H9 (cell line): Measurements from ENCODE around the gene SELPLG. TPM values are rescaled to one million over a fixed set of nuclear protein-coding genes. Genes with fewer than 3 reads are reported as not detected.

Experiments used
- DNase-seq: peaks from one replicate; pipeline ENCODE4 v3.0.0-alpha.2; 2017
- H2AFZ ChIP-seq: one replicate; pipeline ENCODE4 v1.6.1; 2013; ENCODE audit warnings: mild to moderate bottlenecking, low read length, control low read depth, moderate library complexity
- H2AK5ac ChIP-seq: 2 replicates; pipeline ENCODE4 v1.6.1; 2013; ENCODE audit warnings: low read length, control low read depth, mixed read lengths; ENCODE audit not compliant: insufficient read length
- H2BK120ac ChIP-seq: one replicate; pipeline ENCODE4 v1.6.1; 2013; ENCODE audit warnings: low read depth, mild to moderate bottlenecking, low read length, control low read depth, inconsistent platforms; ENCODE audit not compliant: poor library complexity, severe bottlenecking
- H2BK12ac ChIP-seq: 2 replicates; pipeline ENCODE4 v1.6.1; 2013; ENCODE audit warnings: low read length, control low read depth, mixed read lengths, low read depth; ENCODE audit not compliant: insufficient read length
- H2BK15ac ChIP-seq: 2 replicates; pipeline ENCODE4 v1.6.1; 2013; ENCODE audit warnings: low read depth, low read length, control low read depth
- H2BK20ac ChIP-seq: one replicate; pipeline ENCODE4 v1.6.1; 2013; ENCODE audit warnings: low read depth, mild to moderate bottlenecking, low read length, control low read depth, inconsistent platforms; ENCODE audit not compliant: poor library complexity, severe bottlenecking
- H2BK5ac ChIP-seq: 2 replicates; pipeline ENCODE4 v1.6.1; 2013; ENCODE audit warnings: low read length, control low read depth, mixed read lengths; ENCODE audit not compliant: insufficient read length
- H3K14ac ChIP-seq: 2 replicates; pipeline ENCODE4 v1.6.1; 2013; ENCODE audit warnings: low read length, control low read depth; ENCODE audit not compliant: insufficient read depth
- H3K18ac ChIP-seq: 2 replicates; pipeline ENCODE4 v1.6.1; 2013; ENCODE audit warnings: low read depth, mild to moderate bottlenecking, mixed read lengths, low read length, control low read depth; ENCODE audit not compliant: insufficient read length
- H3K23ac ChIP-seq: 2 replicates; pipeline ENCODE4 v1.6.1; 2013; ENCODE audit warnings: low read length, control low read depth, mixed read lengths, low read depth; ENCODE audit not compliant: insufficient read length
- H3K23me2 ChIP-seq: 2 replicates; pipeline ENCODE4 v1.6.1; 2013; ENCODE audit warnings: low read depth, mild to moderate bottlenecking, mixed read lengths, low read length, control low read depth; ENCODE audit not compliant: insufficient read length, poor library complexity, severe bottlenecking
- H3K27ac ChIP-seq: 2 replicates; pipeline ENCODE4 v1.5.1; 2013; ENCODE audit warnings: low read length, control low read depth, mixed read lengths, low read depth; ENCODE audit not compliant: insufficient read length
- H3K27me3 ChIP-seq: 2 replicates; pipeline ENCODE4 v1.6.1; 2013; ENCODE audit warnings: low read length, control low read depth, inconsistent platforms; ENCODE audit not compliant: insufficient read depth
- H3K4ac ChIP-seq: 2 replicates; pipeline ENCODE4 v1.6.1; 2013; ENCODE audit warnings: low read depth, mild to moderate bottlenecking, control low read depth, inconsistent platforms, low read length, moderate library complexity
- H3K4me1 ChIP-seq: 2 replicates; pipeline ENCODE4 v1.6.1; 2013; ENCODE audit warnings: low read length, control low read depth, inconsistent platforms; ENCODE audit not compliant: insufficient read depth
- H3K4me2 ChIP-seq: 2 replicates; pipeline ENCODE4 v1.6.1; 2013; ENCODE audit warnings: low read length, control low read depth, mixed read lengths; ENCODE audit not compliant: insufficient read length, insufficient read depth
- H3K56ac ChIP-seq: 2 replicates; pipeline ENCODE4 v1.6.1; 2013; ENCODE audit warnings: low read depth, mild to moderate bottlenecking, mixed read lengths, low read length, control low read depth; ENCODE audit not compliant: insufficient read length
- H3K79me1 ChIP-seq: 2 replicates; pipeline ENCODE4 v1.6.1; 2013; ENCODE audit warnings: low read depth, mild to moderate bottlenecking, moderate library complexity, low read length, control low read depth, inconsistent platforms; ENCODE audit not compliant: insufficient read depth, poor library complexity, severe bottlenecking
- H3K79me2 ChIP-seq: 2 replicates; pipeline ENCODE4 v1.6.1; 2013; ENCODE audit warnings: low read length, control low read depth, inconsistent platforms; ENCODE audit not compliant: insufficient read depth
- H3K9ac ChIP-seq: 2 replicates; pipeline ENCODE4 v1.6.1; 2013; ENCODE audit warnings: low read length, control low read depth, mixed read lengths; ENCODE audit not compliant: insufficient read length; ENCODE audit errors: extremely low read depth
- H3K9me3 ChIP-seq: one replicate; pipeline ENCODE4 v1.6.1; 2013; ENCODE audit warnings: low read depth, low read length, inconsistent platforms; ENCODE audit not compliant: control insufficient read depth
- H3T11ph ChIP-seq: one replicate; pipeline ENCODE4 v1.6.1; 2013; ENCODE audit warnings: mild to moderate bottlenecking, low read length, control low read depth, inconsistent platforms
- H4K20me1 ChIP-seq: one replicate; pipeline ENCODE4 v1.6.1; 2013; ENCODE audit not compliant: control insufficient read depth, insufficient read length, insufficient read depth
- H4K5ac ChIP-seq: 2 replicates; pipeline ENCODE4 v1.6.1; 2013; ENCODE audit warnings: low read depth, mild to moderate bottlenecking, mixed read lengths, low read length, control low read depth; ENCODE audit not compliant: insufficient read length
- H4K8ac ChIP-seq: replicated peaks from 2 replicates; pipeline ENCODE4 v1.6.1; 2013; ENCODE audit warnings: low read length, control low read depth, mixed read lengths, low read depth; ENCODE audit not compliant: insufficient read length
- H4K91ac ChIP-seq: 2 replicates; pipeline ENCODE4 v1.6.1; 2013; ENCODE audit warnings: low read depth, mild to moderate bottlenecking, moderate library complexity, mixed read lengths, low read length, control low read depth; ENCODE audit not compliant: insufficient read length
- H3K27ac Mint-ChIP-seq, 3 experiments: 2 replicates in 2 of 3; 3 replicates in 1 of 3; pipeline ENCODE4 v1.8.0; 2020 to 2021; ENCODE audit warnings: mixed read lengths in 3 of 3, mild to moderate bottlenecking in 1 of 3, moderate library complexity in 1 of 3
- H3K27me3 Mint-ChIP-seq: 2 replicates; pipeline ENCODE4 v1.8.0; 2021; ENCODE audit warnings: low read depth, mild to moderate bottlenecking, moderate library complexity, mixed read lengths
- H3K36me3 Mint-ChIP-seq, 3 experiments: 2 replicates in 2 of 3; 3 replicates in 1 of 3; pipeline ENCODE4 v1.8.0; 2020 to 2021; ENCODE audit warnings: low read depth in 3 of 3, mixed read lengths in 3 of 3; ENCODE audit not compliant: insufficient read depth in 1 of 3
- H3K4me1 Mint-ChIP-seq, 2 experiments: 2 replicates each; pipeline ENCODE4 v1.8.0; 2020; ENCODE audit warnings: mixed read lengths in 2 of 2
- H3K4me3 Mint-ChIP-seq, 2 experiments: 2 replicates in 1 of 2; 3 replicates in 1 of 2; pipeline ENCODE4 v1.8.0; 2020 to 2021; ENCODE audit warnings: mild to moderate bottlenecking in 2 of 2, mixed read lengths in 2 of 2, moderate library complexity in 1 of 2
- H3K9me3 Mint-ChIP-seq, 2 experiments: 2 replicates in 1 of 2; 3 replicates in 1 of 2; pipeline ENCODE4 v1.8.0; 2020; ENCODE audit warnings: mild to moderate bottlenecking in 2 of 2, mixed read lengths in 2 of 2, moderate library complexity in 1 of 2
- WGBS: extraction: QIAGEN DNeasy Blood & Tissue Kit; methylation state at CpG from one replicate; pipeline ENCODE4 v1.1.7; 2013; ENCODE audit warnings: missing lambda C conversion rate, low lambda C conversion rate, mixed read lengths; ENCODE audit not compliant: insufficient read length; ENCODE audit errors: extremely low coverage; 5-methylcytosine and 5-hydroxymethylcytosine counted together
- total RNA-seq: library from RNA; stranded (reverse); gene quantifications from 2 replicates; pipeline ENCODE4 v1.2.1, GENCODE V29; 2021
- TF ChIP-seq, protein P1 (sequence below): fragments of 200-600 bp; sonication (generic); conservative IDR thresholded peaks from 3 replicates; pipeline ENCODE4 v1.8.0; 2021; ENCODE audit warnings: antibody characterized with exemption, mild to moderate bottlenecking

Gene SELPLG
- total RNA-seq, 1 experiment from 2014 or later, result 0.15 TPM

DNA sequence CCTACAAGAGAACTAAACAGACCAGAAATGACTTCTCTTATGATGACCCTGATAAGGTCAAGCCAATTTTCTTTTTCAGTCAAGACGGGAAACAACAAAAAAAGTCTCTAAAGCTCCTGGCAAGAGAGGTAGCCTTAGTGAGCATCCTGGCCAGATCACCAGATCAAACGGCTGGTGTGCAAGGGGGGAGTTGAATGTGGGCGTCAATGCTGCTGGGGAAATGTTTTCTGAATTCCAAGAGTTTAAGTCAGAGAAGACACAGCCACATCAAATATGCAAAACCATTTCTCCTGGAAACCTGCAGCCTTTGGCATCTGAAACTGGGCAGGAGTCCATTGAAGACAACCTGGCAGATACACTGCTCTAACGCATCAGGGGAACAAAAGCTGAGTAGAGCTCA lies 16.0 kb upstream of the SELPLG start:
- H3K4me2 ChIP-seq, result no peak overlapping the region
- no peaks in the 10 kb centered on the region for H3K79me2 ChIP-seq
- H3K4me1 ChIP-seq, result peaks cover 10% of the 10 kb centered on the region; the same call in 1 of the 2 replicates
- no peak overlapping the region for H2BK5ac ChIP-seq
- DNase-seq, result no peak
- no peak overlapping the region for H4K91ac ChIP-seq
- TF ChIP-seq, protein P1, sequence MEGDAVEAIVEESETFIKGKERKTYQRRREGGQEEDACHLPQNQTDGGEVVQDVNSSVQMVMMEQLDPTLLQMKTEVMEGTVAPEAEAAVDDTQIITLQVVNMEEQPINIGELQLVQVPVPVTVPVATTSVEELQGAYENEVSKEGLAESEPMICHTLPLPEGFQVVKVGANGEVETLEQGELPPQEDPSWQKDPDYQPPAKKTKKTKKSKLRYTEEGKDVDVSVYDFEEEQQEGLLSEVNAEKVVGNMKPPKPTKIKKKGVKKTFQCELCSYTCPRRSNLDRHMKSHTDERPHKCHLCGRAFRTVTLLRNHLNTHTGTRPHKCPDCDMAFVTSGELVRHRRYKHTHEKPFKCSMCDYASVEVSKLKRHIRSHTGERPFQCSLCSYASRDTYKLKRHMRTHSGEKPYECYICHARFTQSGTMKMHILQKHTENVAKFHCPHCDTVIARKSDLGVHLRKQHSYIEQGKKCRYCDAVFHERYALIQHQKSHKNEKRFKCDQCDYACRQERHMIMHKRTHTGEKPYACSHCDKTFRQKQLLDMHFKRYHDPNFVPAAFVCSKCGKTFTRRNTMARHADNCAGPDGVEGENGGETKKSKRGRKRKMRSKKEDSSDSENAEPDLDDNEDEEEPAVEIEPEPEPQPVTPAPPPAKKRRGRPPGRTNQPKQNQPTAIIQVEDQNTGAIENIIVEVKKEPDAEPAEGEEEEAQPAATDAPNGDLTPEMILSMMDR, result no peak
- no peaks in the 10 kb centered on the region for H3K27me3 ChIP-seq
- no peaks in the 10 kb centered on the region for H3K9me3 ChIP-seq
- no peak overlapping the region for H2AK5ac ChIP-seq
- WGBS, result no CpG with 5 or more reads among the region's 4 CpGs
- no peak overlapping the region for H4K8ac ChIP-seq
- no peak overlapping the region for H3K23ac ChIP-seq
- H3K18ac ChIP-seq, result no peak overlapping the region
- no peak overlapping the region for H2BK120ac ChIP-seq
- H3K56ac ChIP-seq, result no peak overlapping the region
- no peak overlapping the region for H3K14ac ChIP-seq
- peaks cover 24 to 83% (median 51%) of the 10 kb centered on the region in 3 experiments; a peak in 6 of 7 replicates for H3K36me3 Mint-ChIP-seq
- no peaks in the 10 kb centered on the region for H4K20me1 ChIP-seq
- H3K4me3 Mint-ChIP-seq, result no peak overlapping the region
- no peaks in the 10 kb centered on the region for H3K79me1 ChIP-seq
- H3K27ac Mint-ChIP-seq, result no peak overlapping the region
- no peak overlapping the region for H3K27ac ChIP-seq
- H3K9me3 Mint-ChIP-seq, result no peaks in the 10 kb centered on the region
- peaks cover 29 to 34% of the 10 kb centered on the region in 2 experiments for H3K4me1 Mint-ChIP-seq
- no peak overlapping the region for H3T11ph ChIP-seq
- H2AFZ ChIP-seq, result no peak overlapping the region
- H2BK20ac ChIP-seq, result no peak overlapping the region
- no peaks in the 10 kb centered on the region for H3K23me2 ChIP-seq
- no peak overlapping the region for H2BK15ac ChIP-seq
- H2BK12ac ChIP-seq, result no peak overlapping the region
- no peak overlapping the region for H3K4ac ChIP-seq
- H3K9ac ChIP-seq, result no peak overlapping the region
- H4K5ac ChIP-seq, result no peak overlapping the region
- no peaks in the 10 kb centered on the region for H3K27me3 Mint-ChIP-seq
